Measurements from ENCODE around the gene CCDC116.
"Not testable (repeated sequence)": the region's sequence is repeated elsewhere in the genome, so short reads cannot be mapped to it uniquely, and the experiment has no call there.

Gene CCDC116

DNA sequence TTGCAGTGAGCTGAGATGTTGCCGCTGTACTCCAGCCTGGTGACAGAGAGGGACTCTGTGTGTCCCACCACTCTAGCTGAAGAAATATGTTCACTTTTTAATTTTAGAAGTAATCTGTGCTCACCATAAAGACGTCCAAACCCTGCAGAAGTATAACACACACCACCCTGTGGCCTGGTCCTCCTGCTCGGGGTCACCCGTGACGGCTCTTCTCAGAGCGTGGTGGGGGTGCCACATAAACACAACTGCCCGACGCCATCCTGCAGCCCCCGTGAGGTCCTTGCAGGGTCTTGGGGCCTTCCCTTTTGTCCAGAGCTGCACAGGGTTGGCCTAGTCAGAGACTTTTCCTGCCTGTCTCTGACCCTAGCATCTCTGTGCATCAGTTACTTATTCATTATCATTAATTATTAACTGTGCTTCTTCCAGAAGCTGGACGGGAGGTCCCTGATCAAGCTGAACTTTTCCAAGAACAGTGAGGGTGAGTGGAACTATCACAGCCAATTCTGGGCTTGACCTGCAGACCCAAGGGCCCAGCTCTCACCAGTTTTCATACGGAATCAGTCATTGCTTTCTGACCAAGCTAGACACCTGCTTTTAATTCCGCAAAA, 42.2 kb downstream of the CCDC116 start:
- DNase-seq = no peak

DNA sequence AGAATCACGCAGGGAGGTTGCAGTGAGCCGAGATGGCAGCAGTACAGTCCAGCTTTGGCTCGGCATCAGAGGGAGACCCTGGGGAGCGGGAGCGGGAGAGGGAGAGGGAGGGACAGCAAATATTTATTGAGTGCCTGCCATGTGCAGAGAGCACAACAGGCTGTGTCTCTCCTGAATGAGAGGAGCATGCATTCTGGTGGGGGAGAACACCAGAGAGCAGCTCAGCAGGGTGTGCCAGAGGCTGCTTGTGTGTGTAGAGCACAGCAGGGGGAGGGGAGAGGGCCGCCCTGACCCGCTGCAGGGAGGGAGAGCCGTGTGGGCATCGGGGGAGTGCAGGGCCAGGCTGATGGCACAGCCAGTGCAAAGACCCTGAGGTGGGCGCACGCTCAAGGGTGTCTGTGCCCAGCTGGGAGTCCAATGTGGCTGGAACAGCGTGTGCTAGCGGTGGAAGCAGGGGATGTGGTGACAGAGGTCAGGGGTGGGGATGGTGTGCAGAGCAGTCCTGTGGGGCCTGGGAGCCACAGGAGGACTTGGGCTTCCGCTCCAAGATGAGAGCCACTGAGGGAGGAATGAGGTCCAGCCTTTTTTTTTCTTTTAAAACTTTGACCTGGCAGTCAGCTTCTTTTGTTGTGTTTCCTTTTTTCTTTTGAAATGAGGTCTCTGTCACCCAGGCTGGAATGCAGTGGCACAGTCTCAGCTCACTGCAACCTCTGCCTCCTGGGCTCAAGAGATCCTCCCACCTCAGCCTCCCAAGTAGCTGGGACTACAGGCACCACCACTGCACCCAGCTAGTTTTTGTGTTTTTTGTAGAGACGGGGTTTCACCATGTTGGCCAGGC, 45.3 kb downstream of the CCDC116 start:
- DNase-seq = no peak

DNA sequence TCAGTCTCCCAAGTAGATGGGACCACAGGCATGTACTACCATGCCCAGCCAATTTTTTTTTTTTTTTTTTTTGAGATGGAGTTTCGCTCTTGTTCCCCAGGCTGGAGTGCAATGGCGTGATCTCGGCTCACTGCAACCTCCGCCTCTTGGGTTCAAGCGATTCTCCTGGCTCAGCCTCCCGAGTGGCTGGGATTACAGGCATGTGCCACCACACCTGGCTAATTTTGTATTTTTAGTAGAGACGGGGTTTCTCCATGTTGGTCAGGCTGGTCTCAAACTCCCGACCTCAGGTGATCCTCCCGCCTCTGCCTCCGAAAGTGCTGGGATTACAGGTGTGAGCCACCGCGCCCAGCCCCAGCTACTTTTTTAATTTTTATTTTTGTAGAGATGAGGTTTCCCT, 46.3 kb downstream of the CCDC116 start:
- not testable (repeated sequence) for DNase-seq

DNA sequence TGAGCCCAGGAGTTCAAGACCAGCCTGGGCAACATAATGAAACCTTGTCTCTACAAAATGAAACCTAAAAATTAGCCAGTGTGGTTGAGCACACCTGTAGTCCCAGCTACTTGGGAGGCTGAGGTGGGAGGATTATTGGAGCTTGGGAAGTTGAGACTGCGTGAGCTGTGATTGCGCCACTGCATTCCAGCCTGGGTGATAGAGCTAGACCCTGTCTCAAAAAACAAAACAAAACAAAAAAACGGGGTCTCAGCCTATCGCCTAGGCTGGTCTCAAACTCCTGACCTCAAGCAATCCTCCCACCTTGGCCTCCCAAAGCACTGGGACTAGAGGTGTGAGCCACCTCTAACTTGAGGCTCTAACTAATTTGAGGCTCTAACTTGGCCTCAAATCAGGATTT, 46.8 kb downstream of the CCDC116 start:
- no peak for DNase-seq

DNA sequence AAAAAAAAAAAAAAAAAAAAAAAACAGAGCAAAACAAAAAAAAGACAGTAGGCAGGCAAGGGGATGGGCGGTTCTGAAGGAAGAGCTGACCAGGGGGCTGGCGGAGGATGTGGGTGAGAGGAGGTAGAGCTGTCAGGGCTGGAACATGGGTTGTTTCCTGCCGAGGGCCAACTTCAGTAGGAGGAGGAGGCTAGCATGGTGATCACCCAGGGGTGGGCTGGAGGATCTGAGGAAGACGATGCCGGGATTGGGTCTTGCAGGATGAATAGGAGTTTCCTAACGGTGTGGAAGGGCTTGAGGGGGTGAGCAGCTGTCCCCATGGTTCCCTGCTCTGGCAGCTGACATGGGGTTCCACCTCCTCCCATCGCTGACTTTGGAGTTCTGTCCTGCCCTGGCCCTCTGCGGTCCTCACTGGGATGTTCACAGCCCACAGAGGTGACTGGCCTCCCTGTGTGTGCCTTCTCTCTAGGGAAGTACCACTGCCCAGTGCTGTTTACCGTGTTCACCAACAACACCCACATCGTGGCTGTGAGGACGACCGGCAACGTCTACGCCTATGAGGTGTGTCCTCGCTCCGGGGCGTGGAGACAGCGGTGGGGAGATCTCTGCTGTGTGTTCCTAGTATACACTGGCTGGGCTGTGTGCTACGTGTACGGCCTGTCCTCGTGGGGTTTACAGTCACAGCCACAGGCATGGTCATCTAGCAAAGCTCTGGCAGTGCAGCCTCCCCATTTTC, 48.4 kb downstream of the CCDC116 start:
- no peak for DNase-seq

DNA sequence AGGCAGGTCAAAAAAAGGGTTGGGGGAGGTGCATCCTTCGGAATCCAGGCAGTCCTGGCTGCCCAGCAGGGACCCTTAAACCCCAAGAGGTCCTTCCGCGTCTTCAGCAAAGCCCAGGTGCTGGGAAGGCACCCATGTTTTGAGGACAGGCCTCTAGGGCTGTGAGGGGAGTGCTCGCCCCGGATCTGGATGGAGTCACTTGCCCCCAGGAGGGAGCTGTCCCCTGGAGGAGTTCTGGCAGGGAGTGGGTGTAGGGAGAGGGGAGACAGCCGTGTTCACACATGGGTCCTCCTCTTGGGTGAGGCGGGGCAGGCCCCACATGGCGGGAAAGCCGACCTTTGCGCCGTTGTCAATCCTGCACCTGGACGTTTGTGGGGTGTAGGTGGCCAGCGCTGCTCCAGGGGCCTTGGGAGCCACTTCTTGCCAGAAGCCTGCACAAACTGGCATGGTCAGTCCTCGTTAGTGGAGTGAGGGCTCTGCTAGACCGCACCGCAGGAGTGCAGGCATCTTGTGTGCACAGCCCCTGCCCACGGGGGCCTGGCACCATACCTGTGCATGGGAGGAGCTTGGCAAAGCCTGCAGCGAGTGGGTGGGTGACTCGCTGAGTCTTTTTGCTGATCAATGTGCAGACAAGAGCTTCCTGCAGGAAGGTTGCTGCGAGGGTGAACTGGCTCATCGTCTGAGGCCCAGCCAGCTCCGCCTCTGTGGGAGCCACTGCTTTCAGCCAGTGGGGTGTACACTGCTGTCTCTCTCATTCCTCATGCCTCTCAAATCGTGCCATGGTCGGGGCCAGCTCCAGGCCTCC, 49.2 kb downstream of the CCDC116 start:
- peak in 2 of 58 donors; percentile 23 to 32 for DNase-seq

DNA sequence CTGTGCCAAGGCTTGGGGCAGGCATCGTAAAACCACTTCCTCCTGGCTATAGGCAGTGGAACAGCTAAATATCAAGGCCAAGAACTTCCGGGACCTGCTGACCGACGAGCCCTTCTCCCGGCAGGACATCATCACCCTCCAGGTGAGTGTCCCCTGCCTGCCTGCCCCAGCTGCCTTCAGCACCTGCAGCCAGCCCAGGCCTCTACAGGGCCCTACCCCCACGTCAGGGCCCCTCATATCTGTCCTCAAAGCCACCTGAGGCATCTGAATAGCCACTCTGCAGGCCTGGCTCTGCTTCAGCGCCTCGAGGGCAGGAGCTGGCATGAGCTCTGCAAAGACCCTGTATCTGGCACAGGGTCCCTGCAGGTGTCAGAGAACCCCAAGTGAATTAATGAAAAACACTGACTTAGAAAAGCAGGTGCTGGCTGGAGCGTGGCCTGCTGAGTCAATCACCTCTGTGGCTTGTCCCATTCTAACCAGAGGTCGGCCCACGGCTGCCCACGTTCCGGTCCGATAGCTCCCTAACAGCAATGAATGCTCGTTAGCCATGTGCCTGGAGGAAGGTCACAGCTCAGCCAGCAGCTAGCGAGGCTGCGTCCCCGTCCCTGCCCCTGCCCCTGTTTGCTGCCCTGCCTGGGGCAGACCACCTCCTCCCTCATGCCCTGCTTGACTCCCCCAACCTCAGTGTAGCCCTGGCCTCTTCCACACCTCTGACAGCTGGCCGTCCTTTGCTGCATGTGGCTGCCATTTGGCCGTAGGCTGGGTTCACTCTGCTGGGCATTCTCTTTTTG, 50.0 kb downstream of the CCDC116 start:
- no peak for DNase-seq

DNA sequence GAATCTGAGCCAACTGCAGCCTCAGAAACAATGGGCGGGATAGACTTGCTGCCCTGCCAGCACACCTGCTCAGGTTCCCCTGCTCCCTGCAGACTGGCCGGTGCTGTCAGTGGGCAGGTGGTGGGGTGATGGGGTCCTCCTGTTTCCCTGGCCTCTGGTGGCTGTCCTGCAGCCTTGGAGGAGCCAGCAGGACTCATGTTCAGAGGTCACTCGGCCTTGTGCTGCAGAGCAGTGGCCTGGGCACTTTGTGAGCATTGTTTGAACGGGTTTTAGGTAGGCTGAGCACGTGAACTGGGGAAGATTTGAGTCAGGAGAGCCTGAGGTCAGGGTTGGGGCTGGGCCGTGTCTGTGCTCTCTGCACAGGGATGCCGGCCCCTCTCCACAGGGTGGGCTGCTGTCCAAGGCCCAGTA, 50.8 kb downstream of the CCDC116 start:
- DNase-seq = no peak

DNA sequence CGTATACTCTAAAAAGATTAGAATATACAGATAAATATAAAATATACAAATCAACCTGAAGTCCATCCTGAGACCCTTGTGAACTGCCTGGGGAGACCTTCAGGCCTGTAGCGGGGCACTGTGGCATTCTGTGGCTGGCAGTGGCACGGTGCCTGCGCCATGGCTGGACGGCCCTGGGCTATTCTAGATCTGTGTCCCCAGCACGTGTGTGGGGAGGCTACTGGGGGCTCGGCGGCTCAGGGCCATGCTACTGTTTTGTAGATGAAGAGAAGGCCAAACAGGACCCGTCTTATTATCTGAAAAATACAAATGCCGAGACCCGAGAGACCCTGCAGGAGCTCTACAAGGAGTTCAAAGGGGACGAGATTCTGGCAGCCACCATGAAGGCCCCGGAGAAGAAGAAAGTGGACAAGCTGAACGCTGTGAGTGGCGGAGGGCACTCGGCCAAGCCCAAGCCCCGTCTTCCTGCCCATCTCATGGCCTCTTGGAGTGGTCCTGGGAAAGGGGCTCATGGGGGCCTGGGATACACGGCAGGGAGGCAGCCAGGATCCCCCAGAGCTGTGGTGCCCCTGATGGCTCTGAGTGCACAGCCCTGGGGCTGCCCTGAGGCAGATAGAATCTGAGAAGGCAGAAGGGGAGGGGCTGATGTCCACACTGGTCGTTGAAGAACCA, 52.1 kb downstream of the CCDC116 start:
- DNase-seq = no peak

DNA sequence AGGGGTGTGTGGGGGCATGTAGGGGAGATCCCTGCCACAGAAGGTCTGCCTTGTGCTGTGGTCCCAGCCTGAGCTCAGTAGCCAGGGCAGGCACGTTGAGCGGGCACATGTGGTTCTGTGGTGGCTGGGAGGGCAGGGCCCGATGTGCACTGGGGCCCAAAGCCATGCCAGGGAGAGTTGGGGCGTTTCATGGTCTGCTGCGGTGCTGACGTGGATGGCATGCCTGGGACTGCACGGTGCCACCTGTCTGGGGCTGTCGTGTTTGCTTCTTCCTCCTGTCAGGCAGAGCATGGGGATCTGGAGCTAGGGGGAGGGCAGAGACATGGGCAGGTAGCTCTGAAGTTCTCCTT, 52.6 kb downstream of the CCDC116 start:
- DNase-seq = no peak

DNA sequence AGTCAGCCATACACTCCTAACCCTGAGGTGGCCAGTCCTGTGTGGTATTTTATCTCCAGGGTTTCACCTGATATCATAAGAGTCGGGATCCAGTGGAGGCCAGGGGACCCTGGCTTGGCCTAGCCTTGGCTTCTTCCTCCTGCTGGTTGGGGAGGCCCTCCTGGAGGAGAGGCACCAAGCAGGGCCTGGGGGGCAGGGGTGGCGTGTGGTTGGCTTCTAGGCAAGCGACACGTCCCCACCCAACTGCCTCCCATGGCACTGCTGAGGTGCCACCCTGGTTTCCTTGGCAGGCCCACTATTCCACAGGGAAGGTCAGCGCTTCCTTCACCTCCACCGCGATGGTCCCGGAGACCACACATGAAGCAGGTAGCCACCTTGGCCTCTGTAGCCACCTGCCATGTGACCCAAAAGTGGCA, 53.6 kb downstream of the CCDC116 start:
- DNase-seq = no peak
